ENCODE results near the gene DHX58.

The DHX58 gene

GRCh38 chr17:42120770-42121769, 8.6 kb upstream of the DHX58 start, which contains the start of gene KAT2A:
Gene KAT2A, minus strand, starts transcription at chr17:42121367. Its CDS starts 63 bp downstream, at chr17:42121304.
- no peak for TF ChIP-seq CTCF (conservative IDR thresholded peaks at IDR 0.05; ENCODE audit: control insufficient read depth, insufficient read depth, low read depth, low read length)
- DNase-seq (ENCODE audit: low read depth) = peak; percentile 84
- peak within 1 kb of the TSS; percentile 50 for H3K4me3 ChIP-seq (ENCODE audit: control insufficient read depth, low read depth, low read length)

GRCh38 chr17:42120161-42120769, 7.8 kb upstream of the DHX58 start:
- no peak for DNase-seq (ENCODE audit: low read depth)
- H3K4me3 ChIP-seq (ENCODE audit: control insufficient read depth, low read depth, low read length) = peak overlapping the region; percentile 50
- no peak for TF ChIP-seq CTCF (conservative IDR thresholded peaks at IDR 0.05; ENCODE audit: control insufficient read depth, insufficient read depth, low read depth, low read length)

GRCh38 chr17:42119301-42119700, 6.8 kb upstream of the DHX58 start:
- DNase-seq (ENCODE audit: low read depth) = no peak
- H3K4me3 ChIP-seq (ENCODE audit: control insufficient read depth, low read depth, low read length) = no peak overlapping the region
- no peak for TF ChIP-seq CTCF (conservative IDR thresholded peaks at IDR 0.05; ENCODE audit: control insufficient read depth, insufficient read depth, low read depth, low read length)

GRCh38 chr17:42118545-42118944, 6.0 kb upstream of the DHX58 start:
- H3K4me3 ChIP-seq (ENCODE audit: control insufficient read depth, low read depth, low read length) = no peak overlapping the region

GRCh38 chr17:42118126-42118510, 5.6 kb upstream of the DHX58 start:
- DNase-seq (ENCODE audit: low read depth) = no peak
- TF ChIP-seq CTCF (conservative IDR thresholded peaks at IDR 0.05; ENCODE audit: control insufficient read depth, insufficient read depth, low read depth, low read length) = no peak
- no peak overlapping the region for H3K4me3 ChIP-seq (ENCODE audit: control insufficient read depth, low read depth, low read length)

More at GRCh38 chr17:42118545-42118944, 6.0 kb upstream of the DHX58 start:
- peak; percentile 35 for DNase-seq (ENCODE audit: low read depth)
- TF ChIP-seq CTCF (conservative IDR thresholded peaks at IDR 0.05; ENCODE audit: control insufficient read depth, insufficient read depth, low read depth, low read length) = peak; percentile 49

- TF ChIP-seq CTCF (conservative IDR thresholded peaks at IDR 0.05; ENCODE audit: control insufficient read depth, insufficient read depth, low read depth, low read length) = no peak
- no peak for DNase-seq (ENCODE audit: low read depth)
- no peak overlapping the region for H3K4me3 ChIP-seq (ENCODE audit: control insufficient read depth, low read depth, low read length)
These were observed 5.0 kb upstream of the DHX58 start for GRCh38 chr17:42117397-42118125.
